Measurements from ENCODE around the gene MAP3K7.
A peak's percentile ranks its signal among the peaks of the same experiment; 100 is the strongest.

Gene MAP3K7

DNA sequence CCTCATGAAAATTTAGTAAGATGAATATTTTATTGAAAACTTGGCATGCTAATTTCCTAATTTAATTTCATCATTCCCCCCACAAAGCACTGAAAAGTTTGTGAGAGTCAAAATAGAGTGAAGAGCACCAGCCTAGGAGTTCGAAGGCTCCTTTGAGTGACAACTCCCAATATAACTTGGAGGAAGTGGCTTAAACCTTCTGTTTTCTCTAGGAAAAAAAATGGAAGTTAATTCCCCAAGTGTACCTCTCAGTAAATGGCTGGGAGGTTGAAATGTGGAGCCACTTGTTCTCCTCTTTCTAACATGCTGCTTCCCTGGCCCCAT is 107.3 kb downstream of the MAP3K7 start:
- no peak for DNase-seq (ENCODE audit: low read depth)
- H3K4me3 ChIP-seq (ENCODE audit: low read depth, low read length), result no peak overlapping the region
- TF ChIP-seq, protein P1, sequence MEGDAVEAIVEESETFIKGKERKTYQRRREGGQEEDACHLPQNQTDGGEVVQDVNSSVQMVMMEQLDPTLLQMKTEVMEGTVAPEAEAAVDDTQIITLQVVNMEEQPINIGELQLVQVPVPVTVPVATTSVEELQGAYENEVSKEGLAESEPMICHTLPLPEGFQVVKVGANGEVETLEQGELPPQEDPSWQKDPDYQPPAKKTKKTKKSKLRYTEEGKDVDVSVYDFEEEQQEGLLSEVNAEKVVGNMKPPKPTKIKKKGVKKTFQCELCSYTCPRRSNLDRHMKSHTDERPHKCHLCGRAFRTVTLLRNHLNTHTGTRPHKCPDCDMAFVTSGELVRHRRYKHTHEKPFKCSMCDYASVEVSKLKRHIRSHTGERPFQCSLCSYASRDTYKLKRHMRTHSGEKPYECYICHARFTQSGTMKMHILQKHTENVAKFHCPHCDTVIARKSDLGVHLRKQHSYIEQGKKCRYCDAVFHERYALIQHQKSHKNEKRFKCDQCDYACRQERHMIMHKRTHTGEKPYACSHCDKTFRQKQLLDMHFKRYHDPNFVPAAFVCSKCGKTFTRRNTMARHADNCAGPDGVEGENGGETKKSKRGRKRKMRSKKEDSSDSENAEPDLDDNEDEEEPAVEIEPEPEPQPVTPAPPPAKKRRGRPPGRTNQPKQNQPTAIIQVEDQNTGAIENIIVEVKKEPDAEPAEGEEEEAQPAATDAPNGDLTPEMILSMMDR (conservative IDR thresholded peaks at IDR 0.05; ENCODE audit: low read depth, low read length), result no peak

DNA sequence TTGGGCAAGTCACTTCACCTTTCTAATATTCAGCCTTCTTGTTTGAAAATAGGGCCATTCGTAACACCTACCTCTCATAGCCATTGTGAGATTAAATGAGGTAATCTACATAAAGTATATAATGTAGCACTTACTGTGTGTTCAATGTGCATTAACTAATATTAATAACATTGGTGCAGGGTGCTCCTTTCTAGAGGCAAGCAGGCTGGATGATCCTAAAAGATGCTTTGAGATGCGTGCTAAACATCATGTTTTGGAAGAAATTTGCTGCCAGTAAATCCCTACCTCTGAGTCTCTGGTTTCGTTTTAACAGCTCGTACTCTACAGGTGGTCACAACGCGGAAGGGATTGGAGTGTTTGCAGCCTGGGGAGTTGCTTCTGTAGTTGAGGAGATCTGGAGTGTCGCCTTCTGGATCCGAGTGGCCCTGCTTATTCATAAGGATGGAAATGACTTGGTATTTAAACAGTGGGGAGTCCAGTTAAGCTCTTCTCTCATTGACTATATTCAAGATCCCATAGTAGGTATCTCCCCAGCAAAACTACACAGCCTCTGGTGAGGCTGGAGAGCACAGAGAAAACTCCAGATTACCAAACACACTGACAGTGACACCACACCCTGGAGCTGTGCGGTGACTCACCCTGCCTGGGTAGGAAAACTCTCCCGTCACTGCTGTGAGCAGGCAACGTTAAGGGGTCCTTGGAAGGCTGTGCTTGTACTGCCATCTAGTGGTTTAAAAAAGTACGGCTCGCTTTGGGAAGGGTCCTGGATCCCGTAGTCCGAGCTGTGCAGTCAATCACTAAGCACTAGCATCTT is 107.9 kb downstream of the MAP3K7 start:
- TF ChIP-seq, protein P1 (conservative IDR thresholded peaks at IDR 0.05; ENCODE audit: low read depth, low read length), result peak; percentile 97
- H3K4me3 ChIP-seq (ENCODE audit: low read depth, low read length), result no peak overlapping the region
- peak; percentile 97 for DNase-seq (ENCODE audit: low read depth)

DNA sequence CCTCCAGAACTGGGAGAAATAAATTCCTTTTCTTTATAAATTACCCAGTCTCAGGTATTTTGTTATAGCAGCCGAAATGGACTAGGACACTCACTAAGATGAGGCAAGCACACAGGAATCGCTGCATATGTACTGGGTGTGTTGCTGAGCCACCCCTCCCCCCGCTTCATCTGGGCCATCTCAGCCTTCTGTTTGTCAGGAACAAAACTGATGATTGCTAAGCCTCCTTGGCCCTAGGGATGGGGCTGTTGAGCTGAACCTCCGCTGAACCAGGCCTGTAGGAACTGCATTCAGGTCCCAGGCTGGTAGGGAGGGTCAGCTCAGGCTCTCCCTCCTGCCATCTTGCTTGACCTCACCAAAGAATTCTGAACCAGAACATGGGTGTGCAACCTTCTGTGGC is 108.6 kb downstream of the MAP3K7 start:
- H3K4me3 ChIP-seq (ENCODE audit: low read depth, low read length), result no peak overlapping the region
- no peak for DNase-seq (ENCODE audit: low read depth)
- TF ChIP-seq, protein P1 (conservative IDR thresholded peaks at IDR 0.05; ENCODE audit: low read depth, low read length), result peak; percentile 18

DNA sequence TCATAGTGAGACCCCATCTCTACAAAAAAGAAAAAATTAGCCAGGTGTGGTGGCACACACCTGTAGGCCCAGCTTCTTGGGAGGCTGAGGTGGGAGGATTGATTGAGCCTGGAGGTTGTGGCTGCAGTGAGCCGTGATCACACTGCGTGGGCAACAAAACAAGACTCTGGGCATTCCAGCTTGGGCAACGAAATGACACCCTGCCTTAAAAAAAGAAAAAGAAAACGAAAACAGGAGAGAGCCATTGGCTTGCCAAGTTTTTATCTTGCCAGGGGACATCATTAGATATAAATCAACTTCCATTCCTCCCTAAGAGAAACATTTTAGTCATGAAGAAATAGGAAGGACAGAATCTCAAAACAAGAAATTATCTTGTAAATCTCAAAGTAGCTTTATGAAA is 109.5 kb downstream of the MAP3K7 start:
- no peak overlapping the region for H3K4me3 ChIP-seq (ENCODE audit: low read depth, low read length)
- no peak for DNase-seq (ENCODE audit: low read depth)
- TF ChIP-seq, protein P1 (conservative IDR thresholded peaks at IDR 0.05; ENCODE audit: low read depth, low read length), result no peak

DNA sequence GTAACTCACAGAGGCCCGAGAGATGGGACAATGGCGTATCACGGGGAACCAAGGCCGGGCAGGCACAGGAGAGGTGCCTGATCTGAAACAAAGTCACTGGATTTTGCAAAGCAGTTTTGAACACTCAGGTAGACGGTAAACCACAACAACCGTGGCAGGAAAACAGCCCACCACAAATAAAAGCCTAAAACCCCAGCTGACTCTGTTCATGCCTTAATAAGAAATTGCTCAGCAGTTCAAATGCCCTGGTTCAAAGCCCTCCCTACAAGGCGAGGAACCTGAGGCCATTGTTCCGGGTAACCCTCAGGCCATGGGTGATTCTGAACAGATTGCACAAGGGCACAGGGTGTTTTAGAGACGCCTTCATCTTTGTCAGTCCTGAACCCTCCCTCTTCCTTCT is 114.2 kb downstream of the MAP3K7 start:
- DNase-seq (ENCODE audit: low read depth), result no peak
- H3K4me3 ChIP-seq (ENCODE audit: low read depth, low read length), result no peak overlapping the region
- TF ChIP-seq, protein P1 (conservative IDR thresholded peaks at IDR 0.05; ENCODE audit: low read depth, low read length), result no peak

DNA sequence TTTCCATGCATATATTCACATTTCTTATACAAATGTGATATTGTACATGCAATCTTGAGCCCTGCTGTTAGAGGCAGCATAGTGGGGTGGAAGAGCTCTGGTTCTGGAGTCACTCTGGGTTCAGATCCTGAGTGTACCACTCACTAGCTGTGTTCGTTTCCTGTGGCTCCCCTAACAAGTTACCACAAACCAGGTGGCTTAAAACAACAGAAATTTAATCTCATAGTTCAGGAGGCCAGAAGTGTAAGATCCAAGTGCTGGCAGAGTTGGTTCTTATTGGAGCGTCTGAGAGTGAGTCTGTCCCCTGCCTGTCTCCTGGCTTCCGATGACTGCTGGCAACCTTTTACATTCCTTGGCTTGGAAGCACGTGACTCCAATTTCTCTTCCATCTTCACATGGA is 115.6 kb downstream of the MAP3K7 start:
- no peak for DNase-seq (ENCODE audit: low read depth)
- TF ChIP-seq, protein P1 (conservative IDR thresholded peaks at IDR 0.05; ENCODE audit: low read depth, low read length), result no peak
- no peak overlapping the region for H3K4me3 ChIP-seq (ENCODE audit: low read depth, low read length)

DNA sequence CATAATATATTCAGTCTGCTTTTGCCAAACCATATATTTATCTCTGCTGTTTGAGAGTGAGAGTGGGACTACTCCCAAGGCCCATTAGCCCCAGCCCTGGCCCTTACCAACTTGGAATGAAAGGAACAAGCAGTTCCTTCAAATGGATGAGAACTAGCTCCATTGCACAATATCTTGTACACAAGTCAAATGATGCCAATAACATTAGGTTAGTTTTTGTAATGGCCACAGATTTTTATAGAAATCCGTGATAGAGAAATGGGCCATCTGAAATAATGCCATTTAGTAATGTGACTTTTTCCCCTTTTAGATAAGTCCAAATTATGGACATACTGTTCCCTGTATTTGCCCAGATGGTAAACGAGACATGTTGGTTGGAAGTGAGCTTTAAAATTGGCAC is 117.0 kb downstream of the MAP3K7 start:
- TF ChIP-seq, protein P1 (conservative IDR thresholded peaks at IDR 0.05; ENCODE audit: low read depth, low read length), result no peak
- no peak overlapping the region for H3K4me3 ChIP-seq (ENCODE audit: low read depth, low read length)
- no peak for DNase-seq (ENCODE audit: low read depth)
